HepG2 (cell line): ENCODE measurements around the gene CKB. TPM values are rescaled to one million over a fixed set of nuclear protein-coding genes. Genes with fewer than 3 reads are reported as not detected.

Source experiments
- ATAC-seq: fragments of 200-7000 bp; cut with Tn5 transposase; 3 replicates; pipeline ENCODE4 v1.9.1; 2020; ENCODE audit warnings: mild to moderate bottlenecking, moderate library complexity
- BruUV-seq: library from RNA; stranded (reverse); fragments of 400-500 nt; replicated peaks from 2 replicates; lab custom pipeline; 2021; lab: Mats Ljungman, UMichigan
- CTCF ChIA-PET: fragments of 300-600 bp; formaldehyde crosslinking; extraction: SDS; loops from one replicate; lab custom pipeline; 2021; ENCODE audit warnings: low total read pairs, inconsistent platforms, low intra/inter-chr PET ratio; lab: Yijun Ruan, JAX
- POLR2A ChIA-PET: fragments of 350-600 bp; sonication (Branson Sonifier 250); formaldehyde crosslinking; loops from one replicate; lab custom pipeline; 2020; ENCODE audit warnings: antibody characterized with exemption, inconsistent platforms; lab: Yijun Ruan, JAX
- DNase-seq: peaks from one replicate; pipeline ENCODE4 v3.0.0-alpha.2; 2015; ENCODE audit warnings: low spot score
- FAIRE-seq: peaks from 3 replicates; lab custom pipeline; 2011; peaks lifted over from hg19 to GRCh38; lab: Jason Lieb, UNC
- H2AFZ ChIP-seq: one replicate; pipeline ENCODE4 v1.6.1; 2011; ENCODE audit warnings: low read length, inconsistent platforms
- H3K27ac ChIP-seq: fragments of 300-600 bp; 3 replicates; pipeline ENCODE4 v1.8.0; 2011; ENCODE audit warnings: mixed run types, mild to moderate bottlenecking, mixed read lengths, low read length, inconsistent platforms; ENCODE audit not compliant: insufficient read depth; ENCODE audit errors: extremely low read length
- H3K27me3 ChIP-seq, 2 experiments: fragments of 200-600 bp in 1 of 2; 2 replicates in 1 of 2; 3 replicates in 1 of 2; pipeline versions ENCODE4 v1.6.0 to v1.8.0; 2011; ENCODE audit warnings: low read length in 2 of 2, mild to moderate bottlenecking in 2 of 2, moderate library complexity in 2 of 2, inconsistent platforms in 1 of 2; ENCODE audit not compliant: insufficient read depth in 2 of 2, control insufficient read depth in 1 of 2
- H3K36me3 ChIP-seq, 2 experiments: fragments of 200-600 bp in 1 of 2; replicated peaks in 1 of 2; 2 replicates in 1 of 2; 3 replicates in 1 of 2; pipeline versions ENCODE4 v1.5.1 to v1.8.0; 2011; ENCODE audit warnings: low read length in 2 of 2, inconsistent platforms in 1 of 2; ENCODE audit not compliant: insufficient read depth in 2 of 2, control insufficient read depth in 1 of 2
- H3K4me1 ChIP-seq: 2 replicates; pipeline ENCODE4 v1.5.1; 2012; ENCODE audit warnings: low read length, inconsistent platforms; ENCODE audit not compliant: insufficient read depth
- H3K4me2 ChIP-seq: 2 replicates; pipeline ENCODE4 v1.6.0; 2011; ENCODE audit warnings: low read depth, low read length, inconsistent platforms
- H3K4me3 ChIP-seq, 3 experiments: fragments of 200-600 bp in 1 of 3; sonication (generic), shearing (Covaris generic) in 1 of 3; replicated peaks in 1 of 3; 2 replicates each; pipeline ENCODE4 v1.5.1; 2011 to 2016; ENCODE audit warnings: low read length in 3 of 3, inconsistent platforms in 2 of 3, low read depth in 2 of 3, mild to moderate bottlenecking in 2 of 3, control low read depth in 1 of 3, mixed read lengths in 1 of 3; ENCODE audit not compliant: insufficient read depth in 1 of 3
- H3K79me2 ChIP-seq: one replicate; pipeline ENCODE4 v1.6.1; 2011; ENCODE audit warnings: low read length, inconsistent platforms; ENCODE audit not compliant: insufficient read depth
- H3K9ac ChIP-seq: 2 replicates; pipeline ENCODE4 v1.6.0; 2011; ENCODE audit warnings: mild to moderate bottlenecking, low read depth, low read length, inconsistent platforms; ENCODE audit not compliant: insufficient read depth
- H3K9me3 ChIP-seq: 2 replicates; pipeline ENCODE4 v1.5.1; 2012; ENCODE audit warnings: mild to moderate bottlenecking, low read length
- H4K20me1 ChIP-seq: 2 replicates; pipeline ENCODE4 v1.6.0; 2011; ENCODE audit warnings: inconsistent platforms, mild to moderate bottlenecking, low read length, moderate library complexity; ENCODE audit not compliant: insufficient read depth
- AGO2 ChIP-seq: fragments of 200-400 bp; formaldehyde crosslinking; optimal IDR thresholded peaks from 2 replicates; pipeline ENCODE3; 2017; ENCODE audit warnings: mild to moderate bottlenecking, low read depth, low read length, moderate library complexity
- GABPB1 ChIP-seq: IDR thresholded peaks from 2 replicates; pipeline ENCODE4 v1.6.1; 2016; ENCODE audit warnings: mild to moderate bottlenecking, missing genetic modification reagents, moderate library complexity, missing compliant biosample characterization
- GATAD2A ChIP-seq: IDR thresholded peaks from 2 replicates; pipeline ENCODE4 v1.6.1; 2016
- NR2F6 ChIP-seq, 2 experiments: IDR thresholded peaks; 2 replicates each; pipeline ENCODE4 v1.6.1; 2016; ENCODE audit warnings: antibody characterized with exemption in 1 of 2, mild to moderate bottlenecking in 1 of 2
- PHF20 ChIP-seq: sonication (generic); formaldehyde crosslinking; IDR thresholded peaks from 2 replicates; pipeline ENCODE4 v1.5.0; 2020; ENCODE audit warnings: mild to moderate bottlenecking, missing genetic modification reagents
- PRPF4 ChIP-seq: fragments of 200-400 bp; formaldehyde crosslinking; IDR thresholded peaks from 2 replicates; pipeline ENCODE4 v1.6.1; 2016; ENCODE audit warnings: low read length, low read depth; ENCODE audit not compliant: poor library complexity, severe bottlenecking
- RXRB ChIP-seq: IDR thresholded peaks from 2 replicates; pipeline ENCODE4 v1.6.1; 2016; ENCODE audit warnings: borderline replicate concordance, missing genetic modification reagents, missing compliant biosample characterization
- ZBTB7B ChIP-seq: sonication (generic); formaldehyde crosslinking; IDR thresholded peaks from 2 replicates; pipeline ENCODE4 v1.4.0; 2020; ENCODE audit warnings: missing genetic modification reagents
- ZFP62 ChIP-seq: sonication (generic); formaldehyde crosslinking; IDR thresholded peaks from 2 replicates; pipeline ENCODE4 v1.4.0; 2020; ENCODE audit warnings: missing genetic modification reagents
- ZNF12 ChIP-seq: sonication (generic); formaldehyde crosslinking; IDR thresholded peaks from 2 replicates; pipeline ENCODE4 v1.5.0; 2020; ENCODE audit warnings: missing genetic modification reagents
- ZNF558 ChIP-seq: sonication (generic); formaldehyde crosslinking; IDR thresholded peaks from 2 replicates; pipeline ENCODE4 v1.9.0; 2022; ENCODE audit warnings: mild to moderate bottlenecking, missing genetic modification reagents, borderline replicate concordance
- ZNF788 ChIP-seq: sonication (generic); formaldehyde crosslinking; IDR thresholded peaks from 2 replicates; pipeline ENCODE4 v1.5.0; 2020; ENCODE audit warnings: mild to moderate bottlenecking, missing genetic modification reagents, borderline replicate concordance
- WGBS: methylation state at CpG from one replicate; pipeline ENCODE4 v1.1.6; 2017; ENCODE audit warnings: low lambda C conversion rate; 5-methylcytosine and 5-hydroxymethylcytosine counted together
- in situ Hi-C: cut with HindIII; loops from 2 replicates; pipeline ENCODE4 v1.10.0; 2017; ENCODE audit warnings: low pct_unique_long_range_greater_than_20kb; ENCODE audit not compliant: extremely low pct_ligation_motif_present
- intact Hi-C: fragments of 100-400 bp; cut with micrococcal nuclease; formaldehyde crosslinking; loops from one replicate; pipeline ENCODE4 v1.10.0; 2022; ENCODE audit not compliant: unreplicated experiment
- polyA plus RNA-seq, 8 experiments: library from polyadenylated mRNA; depleted of rRNA in 3 of 8; stranded (reverse) in 7 of 8; unstranded in 1 of 8; fragments of >200 nt; fragmentation: Illumina TruSeq in 4 of 8; extraction: Trizol in 4 of 8; gene quantifications; 2 replicates each; pipeline versions ENCODE4 v1.2.1 to v1.2.3, GENCODE V29; 2011 to 2016; ENCODE audit warnings: low read depth in 4 of 8, missing spikeins in 1 of 8, mixed read lengths in 1 of 8; ENCODE audit not compliant: insufficient read depth in 1 of 8
- total RNA-seq, 5 experiments: library from RNA; depleted of rRNA; stranded (reverse); fragments of >200 nt; fragmentation: Illumina TruSeq; extraction: Trizol; gene quantifications; 2 replicates each; pipeline ENCODE4 v1.2.3, GENCODE V29; 2016; ENCODE audit warnings: low read depth in 1 of 5
- TF ChIP-seq, protein P1 (sequence below): sonication (generic); formaldehyde crosslinking; IDR thresholded peaks from 2 replicates; pipeline ENCODE4 v1.8.1; 2023; ENCODE audit warnings: missing genetic modification reagents, mild to moderate bottlenecking, borderline replicate concordance
- TF ChIP-seq, protein P2 (sequence below): IDR thresholded peaks from 2 replicates; pipeline ENCODE4 v1.6.1; 2016; ENCODE audit warnings: low read depth, control low read depth

CKB gene
- total and polyA plus RNA-seq, 2 of the 13 experiments (the other 11 are each of a cell fraction or from before 2014, with no cell fraction given): 82.3 to 217 TPM

DNA sequence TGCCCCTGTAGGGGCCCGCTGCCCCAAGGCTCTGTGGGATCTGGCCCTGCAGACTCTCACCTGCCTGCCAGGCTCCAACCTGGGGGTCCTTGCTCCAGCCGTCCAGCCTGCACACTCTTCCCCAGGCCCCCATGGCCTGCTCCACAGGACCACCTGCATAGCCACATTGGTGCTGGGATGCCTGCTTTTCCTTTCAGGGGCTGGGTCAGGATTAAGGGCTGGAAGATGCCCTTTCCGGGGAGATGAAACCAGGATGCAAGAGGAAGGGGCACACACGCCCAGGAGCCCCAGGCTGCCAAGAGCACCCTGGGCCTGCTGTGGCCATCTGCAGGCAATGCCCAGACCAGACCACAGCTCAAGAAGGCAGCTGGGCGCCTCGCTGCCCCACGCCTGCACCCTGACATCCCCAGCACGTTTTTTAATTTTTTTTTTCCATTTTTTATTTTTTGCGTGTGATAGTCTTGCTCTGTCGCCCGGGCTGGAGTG, 24.9 kb upstream of the CKB start:
- 0 out of 5 replicates have a peak, but pooled peaks cover 0 to under 1% of the 10 kb centered on the region in 2 experiments for H3K27me3 ChIP-seq
- no peak overlapping the region for H3K4me2 ChIP-seq
- H3K4me1 ChIP-seq: peaks cover 37% of the 10 kb centered on the region
- ChIA-PET CTCF (interaction anchor here (0.7 to 2.8 kb wide), 3 partner anchors 29 to 48 kb away, joined by 3 to 38 read pairs (median 31); no protein-coding TSS in a partner anchor), POLR2A (interaction anchor here (0.6 kb wide), 1 partner anchor 12 kb away, joined by 4 read pairs; no protein-coding TSS in a partner anchor)
- TF ChIP-seq RXRB (CRISPR knock-in tag): no peak
- WGBS: 79% methylated on average over 9 of the region's 11 CpGs
- no peak overlapping the region for H3K9ac ChIP-seq
- FAIRE-seq (no peak), ATAC-seq (no peak), DNase-seq (no peak)
- no peak overlapping the region for H3K4me3 ChIP-seq
- no peaks in the 10 kb centered on the region for H3K79me2 ChIP-seq
- H4K20me1 ChIP-seq: no peaks in the 10 kb centered on the region
- H3K36me3 ChIP-seq: no peaks in the 10 kb centered on the region
- no peak overlapping the region for H2AFZ ChIP-seq
- H3K9me3 ChIP-seq: no peaks in the 10 kb centered on the region
- intact Hi-C loops (no loop called here), in situ Hi-C loops (loop anchor here (5.0 kb wide), 1 partner anchor 45 kb away; no protein-coding TSS in a partner anchor)
- no TSS peak for BruUV-seq
- H3K27ac ChIP-seq: no peak overlapping the region

DNA sequence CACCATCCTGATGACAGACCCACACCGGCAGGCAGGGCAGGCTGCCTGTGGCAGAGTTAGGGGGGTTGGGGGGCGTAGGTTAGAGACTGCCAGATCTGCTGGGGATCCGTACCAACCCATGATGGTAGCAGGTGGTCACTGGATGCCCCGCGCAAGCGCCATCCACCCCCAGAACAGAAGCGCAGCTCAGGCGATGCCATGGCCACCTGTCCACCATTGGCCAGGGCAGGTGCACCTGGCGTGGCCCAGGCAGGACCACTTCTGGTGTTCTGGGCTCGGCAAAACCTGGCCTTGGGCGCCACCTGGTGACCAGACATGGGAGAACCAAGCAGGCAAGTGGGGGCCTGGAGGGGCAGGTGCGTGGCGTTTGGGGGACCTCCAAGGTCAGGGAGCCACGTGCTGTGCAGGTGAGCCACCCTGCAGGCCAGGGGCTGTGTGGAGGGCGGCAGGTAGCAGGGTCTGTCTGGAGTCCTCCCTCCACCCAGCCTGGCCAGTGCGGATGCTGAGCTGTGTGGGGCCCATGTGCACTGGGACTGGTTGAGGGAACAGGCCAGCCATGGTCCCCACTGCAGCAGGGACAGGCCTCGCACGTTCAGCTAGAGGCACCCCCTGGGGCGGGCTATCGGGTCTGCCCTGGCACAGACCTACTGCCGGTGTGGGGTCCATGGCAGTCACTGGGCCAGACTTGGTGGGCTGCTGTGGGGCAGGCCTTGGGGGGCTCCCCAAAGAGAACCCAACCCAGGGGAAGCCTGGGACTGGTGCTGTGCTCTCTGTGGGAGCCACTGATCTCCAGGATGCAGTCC, 24.2 kb upstream of the CKB start:
- no peaks in the 10 kb centered on the region for H3K9me3 ChIP-seq
- no peak overlapping the region for H3K9ac ChIP-seq
- ATAC-seq (peak; percentile 45), DNase-seq (peak; percentile 44), FAIRE-seq (no peak)
- H3K79me2 ChIP-seq: no peaks in the 10 kb centered on the region
- in situ Hi-C loops (loop anchor here (5.0 kb wide), 1 partner anchor 45 kb away; no protein-coding TSS in a partner anchor), intact Hi-C loops (loop anchor here (1.0 kb wide), 2 partner anchors 29 to 47 kb away; no protein-coding TSS in a partner anchor)
- ChIA-PET CTCF (interaction anchor here (0.7 to 2.8 kb wide), 3 partner anchors 28 to 51 kb away, joined by 3 to 38 read pairs (median 31); no protein-coding TSS in a partner anchor), POLR2A (interaction anchor here (0.6 kb wide), 1 partner anchor 12 kb away, joined by 4 read pairs; no protein-coding TSS in a partner anchor)
- H3K27ac ChIP-seq: no peak overlapping the region
- no peaks in the 10 kb centered on the region for H3K36me3 ChIP-seq
- peaks cover 43% of the 10 kb centered on the region for H3K4me1 ChIP-seq
- H3K4me3 ChIP-seq: no peak overlapping the region
- no peaks in the 10 kb centered on the region for H4K20me1 ChIP-seq
- 7% methylated on average over 3 of the region's 21 CpGs for WGBS
- no TSS peak for BruUV-seq
- H2AFZ ChIP-seq: no peak overlapping the region
- H3K27me3 ChIP-seq: peaks cover 2 to 7% of the 10 kb centered on the region in 2 experiments; a peak in 2 of 5 replicates
- H3K4me2 ChIP-seq: no peak overlapping the region
- TF ChIP-seq ZNF12 (no peak), GABPB1 (peak; percentile 46; the same call in 1 of the 2 replicates), AGO2 (peak; percentile 58), NR2F6 (IDR thresholded peaks at IDR 0.05) (no peak), NR2F6 (CRISPR knock-in tag; IDR thresholded peaks at IDR 0.05) (no peak; the same call in 1 of the 2 replicates), PHF20 (CRISPR knock-in tag) (no peak), ZNF558 (CRISPR knock-in tag) (no peak), ZBTB7B (CRISPR knock-in tag) (peak; percentile 84; the same call in 1 of the 2 replicates), PRPF4 (no peak), ZFP62 (CRISPR knock-in tag) (no peak), GATAD2A (CRISPR knock-in tag) (0 out of 2 replicates have a peak, but pooled peaks have one; percentile 25), ZNF788 (CRISPR knock-in tag) (peak; percentile 48; the same call in 1 of the 2 replicates)
- TF ChIP-seq, protein P1, sequence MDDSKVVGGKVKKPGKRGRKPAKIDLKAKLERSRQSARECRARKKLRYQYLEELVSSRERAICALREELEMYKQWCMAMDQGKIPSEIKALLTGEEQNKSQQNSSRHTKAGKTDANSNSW: no peak
- TF ChIP-seq, protein P2, sequence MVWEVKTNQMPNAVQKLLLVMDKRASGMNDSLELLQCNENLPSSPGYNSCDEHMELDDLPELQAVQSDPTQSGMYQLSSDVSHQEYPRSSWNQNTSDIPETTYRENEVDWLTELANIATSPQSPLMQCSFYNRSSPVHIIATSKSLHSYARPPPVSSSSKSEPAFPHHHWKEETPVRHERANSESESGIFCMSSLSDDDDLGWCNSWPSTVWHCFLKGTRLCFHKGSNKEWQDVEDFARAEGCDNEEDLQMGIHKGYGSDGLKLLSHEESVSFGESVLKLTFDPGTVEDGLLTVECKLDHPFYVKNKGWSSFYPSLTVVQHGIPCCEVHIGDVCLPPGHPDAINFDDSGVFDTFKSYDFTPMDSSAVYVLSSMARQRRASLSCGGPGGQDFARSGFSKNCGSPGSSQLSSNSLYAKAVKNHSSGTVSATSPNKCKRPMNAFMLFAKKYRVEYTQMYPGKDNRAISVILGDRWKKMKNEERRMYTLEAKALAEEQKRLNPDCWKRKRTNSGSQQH (CRISPR knock-in tag): 0 out of 2 replicates have a peak, but pooled peaks have one; percentile 54
